HepG2 (cell line): ENCODE data around the gene FOXK2. TPM values are rescaled to one million over a fixed set of nuclear protein-coding genes. Genes with fewer than 3 reads are reported as not detected.

Experiments
- KAT2B ChIP-seq: fragments of 150-350 bp; IDR thresholded peaks from 2 replicates; pipeline ENCODE4 v1.6.1; 2014; ENCODE audit warnings: low read depth, low read length, borderline replicate concordance
- KDM2A ChIP-seq: sonication (generic); formaldehyde crosslinking; IDR thresholded peaks from 2 replicates; pipeline ENCODE4 v1.4.0; 2020; ENCODE audit warnings: low read depth, missing genetic modification reagents, borderline replicate concordance
- MIER3 ChIP-seq: IDR thresholded peaks from 2 replicates; pipeline ENCODE4 v1.6.1; 2016; ENCODE audit warnings: missing compliant biosample characterization, borderline replicate concordance
- REPIN1 ChIP-seq: sonication (generic); formaldehyde crosslinking; IDR thresholded peaks from 2 replicates; pipeline ENCODE4 v1.8.0; 2022; ENCODE audit warnings: missing genetic modification reagents, low read depth, mild to moderate bottlenecking, borderline replicate concordance
- SALL2 ChIP-seq: sonication (generic); formaldehyde crosslinking; IDR thresholded peaks from 2 replicates; pipeline ENCODE4 v1.8.1; 2023; ENCODE audit warnings: mild to moderate bottlenecking, missing genetic modification reagents, inconsistent platforms
- SMAD9 ChIP-seq: sonication (generic); formaldehyde crosslinking; IDR thresholded peaks from 2 replicates; pipeline ENCODE4 v1.5.1; 2020; ENCODE audit warnings: mild to moderate bottlenecking, missing genetic modification reagents
- SNAPC2 ChIP-seq: sonication (generic); formaldehyde crosslinking; IDR thresholded peaks from 2 replicates; pipeline ENCODE4 v1.8.1; 2022; ENCODE audit warnings: mild to moderate bottlenecking, missing genetic modification reagents
- SOX6 ChIP-seq, 2 experiments: fragments of 450-650 bp in 1 of 2; sonication (generic) in 1 of 2; formaldehyde crosslinking in 1 of 2; IDR thresholded peaks; 2 replicates each; pipeline versions ENCODE4 v1.4.0 to v1.6.1; 2017 to 2020; ENCODE audit warnings: antibody characterized with exemption in 1 of 2, mild to moderate bottlenecking in 1 of 2, missing genetic modification reagents in 1 of 2
- ZFP1 ChIP-seq: IDR thresholded peaks from 2 replicates; pipeline ENCODE4 v1.6.1; 2016
- ZFY ChIP-seq: sonication (generic); formaldehyde crosslinking; IDR thresholded peaks from 2 replicates; pipeline ENCODE4 v1.4.0; 2020; ENCODE audit warnings: missing genetic modification reagents
- ZNF205 ChIP-seq: IDR thresholded peaks from 2 replicates; pipeline ENCODE4 v1.6.1; 2018; ENCODE audit warnings: missing biosample characterization, missing genetic modification reagents
- ZNF460 ChIP-seq: sonication (generic); formaldehyde crosslinking; IDR thresholded peaks from 2 replicates; pipeline ENCODE4 v1.5.1; 2020; ENCODE audit warnings: missing genetic modification reagents, mild to moderate bottlenecking, borderline replicate concordance
- ZNF775 ChIP-seq: sonication (generic); formaldehyde crosslinking; IDR thresholded peaks from 2 replicates; pipeline ENCODE4 v1.4.0; 2020; ENCODE audit warnings: missing genetic modification reagents, mild to moderate bottlenecking, moderate library complexity, borderline replicate concordance
- polyA plus RNA-seq, 8 experiments: library from polyadenylated mRNA; depleted of rRNA in 3 of 8; stranded (reverse) in 7 of 8; unstranded in 1 of 8; fragments of >200 nt; fragmentation: Illumina TruSeq in 4 of 8; extraction: Trizol in 4 of 8; gene quantifications; 2 replicates each; pipeline versions ENCODE4 v1.2.1 to v1.2.3, GENCODE V29; 2011 to 2016; ENCODE audit warnings: low read depth in 4 of 8, missing spikeins in 1 of 8, mixed read lengths in 1 of 8; ENCODE audit not compliant: insufficient read depth in 1 of 8
- total RNA-seq, 5 experiments: library from RNA; depleted of rRNA; stranded (reverse); fragments of >200 nt; fragmentation: Illumina TruSeq; extraction: Trizol; gene quantifications; 2 replicates each; pipeline ENCODE4 v1.2.3, GENCODE V29; 2016; ENCODE audit warnings: low read depth in 1 of 5
- TF ChIP-seq, protein P1 (sequence below): IDR thresholded peaks from 2 replicates; pipeline ENCODE4 v1.6.1; 2016; ENCODE audit warnings: missing biosample characterization, missing genetic modification reagents, low read depth
- TF ChIP-seq, protein P2 (sequence below): sonication (generic); formaldehyde crosslinking; IDR thresholded peaks from 2 replicates; pipeline ENCODE4 v1.4.0; 2020; ENCODE audit warnings: mild to moderate bottlenecking, missing genetic modification reagents
- TF ChIP-seq, protein P3 (sequence below): sonication (generic); formaldehyde crosslinking; conservative IDR thresholded peaks from 2 replicates; pipeline ENCODE4 v1.8.0; 2022; ENCODE audit warnings: missing genetic modification reagents
- TF ChIP-seq, protein P4 (sequence below): sonication (generic); formaldehyde crosslinking; IDR thresholded peaks from 2 replicates; pipeline ENCODE4 v1.5.1; 2020; ENCODE audit warnings: missing genetic modification reagents, mild to moderate bottlenecking, borderline replicate concordance

Gene FOXK2
- total and polyA plus RNA-seq, 2 of the 13 experiments (the other 11 are each of a cell fraction or from before 2014, with no cell fraction given): 67.1 to 67.2 TPM

DNA sequence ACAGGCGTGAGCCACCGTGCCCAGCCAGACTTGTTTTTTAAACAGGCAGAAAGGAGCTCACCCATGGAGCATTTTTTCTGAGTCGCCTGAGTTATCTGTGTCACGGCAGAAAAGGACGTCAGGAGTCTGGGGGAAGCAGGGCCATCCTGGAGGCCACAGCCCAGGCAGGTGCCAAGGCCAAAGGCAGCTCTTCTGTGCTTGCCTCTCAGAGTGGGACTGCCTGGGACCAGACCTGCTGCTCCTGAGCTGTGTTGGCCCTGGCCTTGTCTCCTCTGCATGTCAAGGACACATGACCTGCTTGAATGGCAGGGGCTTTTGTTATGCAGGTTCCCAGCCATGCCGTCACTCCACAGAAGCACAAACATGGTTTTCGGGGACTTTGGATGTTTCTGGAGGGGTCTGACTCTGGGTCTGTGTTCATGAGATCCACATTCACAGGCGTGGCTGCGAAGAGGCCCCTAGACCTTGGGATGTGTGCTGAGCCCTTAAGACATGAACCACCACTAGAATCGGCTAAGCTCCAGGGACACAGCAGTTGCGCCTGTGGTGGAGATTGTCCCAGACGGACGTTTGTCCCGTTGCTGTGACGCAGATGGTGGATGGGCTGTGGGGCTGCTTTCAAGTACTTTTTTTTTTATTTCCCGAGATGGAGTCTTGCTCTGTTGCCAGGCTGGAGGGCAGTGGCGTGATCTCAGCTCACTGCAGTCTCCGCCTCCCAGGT lies 33.8 kb downstream of the FOXK2 start (continued):
- TF ChIP-seq ZNF775 (CRISPR knock-in tag) (no peak), SMAD9 (CRISPR knock-in tag) (no peak), ZFY (CRISPR knock-in tag) (peak; percentile 56; the same call in 1 of the 2 replicates), KAT2B (no peak), SALL2 (peak; percentile 62; the same call in 1 of the 2 replicates), MIER3 (CRISPR knock-in tag) (peak; percentile 63), ZNF205 (peak; percentile 26; the same call in 1 of the 2 replicates), REPIN1 (CRISPR knock-in tag) (peak; percentile 58; the same call in 1 of the 2 replicates), KDM2A (CRISPR knock-in tag) (peak; percentile 51; the same call in 1 of the 2 replicates), ZNF460 (CRISPR knock-in tag) (no peak), SNAPC2 (CRISPR knock-in tag) (no peak), ZFP1 (CRISPR knock-in tag) (peak; percentile 62; the same call in 1 of the 2 replicates), SOX6 (IDR thresholded peaks at IDR 0.05) (no peak), SOX6 (CRISPR knock-in tag; IDR thresholded peaks at IDR 0.05) (peak; percentile 85)
- TF ChIP-seq, protein P1, sequence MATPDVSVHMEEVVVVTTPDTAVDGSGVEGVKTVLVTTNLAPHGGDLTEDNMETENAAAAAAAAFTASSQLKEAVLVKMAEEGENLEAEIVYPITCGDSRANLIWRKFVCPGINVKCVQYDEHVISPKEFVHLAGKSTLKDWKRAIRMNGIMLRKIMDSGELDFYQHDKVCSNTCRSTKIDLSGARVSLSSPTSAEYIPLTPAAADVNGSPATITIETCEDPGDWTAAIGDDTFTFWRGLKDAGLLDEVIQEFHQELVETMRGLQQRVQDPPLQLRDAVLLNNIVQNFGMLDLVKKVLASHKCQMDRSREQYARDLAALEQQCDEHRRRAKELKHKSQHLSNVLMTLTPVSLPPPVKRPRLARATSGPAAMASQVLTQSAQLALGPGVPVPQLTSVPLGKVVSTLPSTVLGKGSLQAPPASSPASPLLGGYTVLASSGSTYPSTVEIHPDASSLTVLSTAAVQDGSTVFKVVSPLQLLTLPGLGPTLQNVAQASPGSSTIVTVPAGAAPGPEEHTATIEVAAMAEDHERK (CRISPR knock-in tag): no peak
- TF ChIP-seq, protein P2, sequence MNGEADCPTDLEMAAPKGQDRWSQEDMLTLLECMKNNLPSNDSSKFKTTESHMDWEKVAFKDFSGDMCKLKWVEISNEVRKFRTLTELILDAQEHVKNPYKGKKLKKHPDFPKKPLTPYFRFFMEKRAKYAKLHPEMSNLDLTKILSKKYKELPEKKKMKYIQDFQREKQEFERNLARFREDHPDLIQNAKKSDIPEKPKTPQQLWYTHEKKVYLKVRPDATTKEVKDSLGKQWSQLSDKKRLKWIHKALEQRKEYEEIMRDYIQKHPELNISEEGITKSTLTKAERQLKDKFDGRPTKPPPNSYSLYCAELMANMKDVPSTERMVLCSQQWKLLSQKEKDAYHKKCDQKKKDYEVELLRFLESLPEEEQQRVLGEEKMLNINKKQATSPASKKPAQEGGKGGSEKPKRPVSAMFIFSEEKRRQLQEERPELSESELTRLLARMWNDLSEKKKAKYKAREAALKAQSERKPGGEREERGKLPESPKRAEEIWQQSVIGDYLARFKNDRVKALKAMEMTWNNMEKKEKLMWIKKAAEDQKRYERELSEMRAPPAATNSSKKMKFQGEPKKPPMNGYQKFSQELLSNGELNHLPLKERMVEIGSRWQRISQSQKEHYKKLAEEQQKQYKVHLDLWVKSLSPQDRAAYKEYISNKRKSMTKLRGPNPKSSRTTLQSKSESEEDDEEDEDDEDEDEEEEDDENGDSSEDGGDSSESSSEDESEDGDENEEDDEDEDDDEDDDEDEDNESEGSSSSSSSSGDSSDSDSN (CRISPR knock-in tag): peak; percentile 87
- TF ChIP-seq, protein P3, sequence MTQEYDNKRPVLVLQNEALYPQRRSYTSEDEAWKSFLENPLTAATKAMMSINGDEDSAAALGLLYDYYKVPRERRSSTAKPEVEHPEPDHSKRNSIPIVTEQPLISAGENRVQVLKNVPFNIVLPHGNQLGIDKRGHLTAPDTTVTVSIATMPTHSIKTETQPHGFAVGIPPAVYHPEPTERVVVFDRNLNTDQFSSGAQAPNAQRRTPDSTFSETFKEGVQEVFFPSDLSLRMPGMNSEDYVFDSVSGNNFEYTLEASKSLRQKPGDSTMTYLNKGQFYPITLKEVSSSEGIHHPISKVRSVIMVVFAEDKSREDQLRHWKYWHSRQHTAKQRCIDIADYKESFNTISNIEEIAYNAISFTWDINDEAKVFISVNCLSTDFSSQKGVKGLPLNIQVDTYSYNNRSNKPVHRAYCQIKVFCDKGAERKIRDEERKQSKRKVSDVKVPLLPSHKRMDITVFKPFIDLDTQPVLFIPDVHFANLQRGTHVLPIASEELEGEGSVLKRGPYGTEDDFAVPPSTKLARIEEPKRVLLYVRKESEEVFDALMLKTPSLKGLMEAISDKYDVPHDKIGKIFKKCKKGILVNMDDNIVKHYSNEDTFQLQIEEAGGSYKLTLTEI (CRISPR knock-in tag): no peak
- TF ChIP-seq, protein P4, sequence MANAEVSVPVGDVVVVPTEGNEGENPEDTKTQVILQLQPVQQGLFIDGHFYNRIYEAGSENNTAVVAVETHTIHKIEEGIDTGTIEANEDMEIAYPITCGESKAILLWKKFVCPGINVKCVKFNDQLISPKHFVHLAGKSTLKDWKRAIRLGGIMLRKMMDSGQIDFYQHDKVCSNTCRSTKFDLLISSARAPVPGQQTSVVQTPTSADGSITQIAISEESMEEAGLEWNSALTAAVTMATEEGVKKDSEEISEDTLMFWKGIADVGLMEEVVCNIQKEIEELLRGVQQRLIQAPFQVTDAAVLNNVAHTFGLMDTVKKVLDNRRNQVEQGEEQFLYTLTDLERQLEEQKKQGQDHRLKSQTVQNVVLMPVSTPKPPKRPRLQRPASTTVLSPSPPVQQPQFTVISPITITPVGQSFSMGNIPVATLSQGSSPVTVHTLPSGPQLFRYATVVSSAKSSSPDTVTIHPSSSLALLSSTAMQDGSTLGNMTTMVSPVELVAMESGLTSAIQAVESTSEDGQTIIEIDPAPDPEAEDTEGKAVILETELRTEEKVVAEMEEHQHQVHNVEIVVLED (CRISPR knock-in tag): no peak
